Measurements from ENCODE around the gene GTF3C1.
A peak's percentile ranks its signal among the peaks of the same experiment; 100 is the strongest.

The GTF3C1 gene

GRCh38 chr16:27428026-27428785 lies 121.5 kb downstream of the GTF3C1 start:
- Mint-ChIP-seq H3K4me1 (peaks cover 72 to 99% of the 10 kb centered on the region in 2 donors), H3K36me3 (peaks cover 75 to 90% of the 10 kb centered on the region in 2 donors), H3K4me3 (peak overlapping the region; percentile 25 to 41), H3K27ac (peak overlapping the region; percentile 79), H3K9me3 (no peaks in the 10 kb centered on the region), H3K27me3 (no peaks in the 10 kb centered on the region)
- no peak for ATAC-seq (replicated peaks)
- DNase-seq = no peak

GRCh38 chr16:27427538-27427937 lies 122.2 kb downstream of the GTF3C1 start:
- H3K27me3 Mint-ChIP-seq = no peaks in the 10 kb centered on the region
- ATAC-seq (replicated peaks) (no peak), DNase-seq (no peak)
- peak overlapping the region; percentile 95 for H3K27ac Mint-ChIP-seq
- H3K4me1 Mint-ChIP-seq = peaks cover 65 to 93% of the 10 kb centered on the region in 2 donors
- H3K9me3 Mint-ChIP-seq = no peaks in the 10 kb centered on the region
- H3K36me3 Mint-ChIP-seq = peaks cover 73 to 89% of the 10 kb centered on the region in 2 donors
- peak overlapping the region; percentile 23 to 55 for H3K4me3 Mint-ChIP-seq

- Mint-ChIP-seq H3K27ac (peak overlapping the region; percentile 95), H3K4me3 (peak overlapping the region; percentile 37 to 55), H3K4me1 (peaks cover 59 to 90% of the 10 kb centered on the region in 2 donors), H3K9me3 (peaks cover 4 to 5% of the 10 kb centered on the region in 2 donors), H3K36me3 (peaks cover 73 to 89% of the 10 kb centered on the region in 2 donors), H3K27me3 (no peaks in the 10 kb centered on the region)
- peak; percentile 77 for DNase-seq
- ATAC-seq (replicated peaks) = peak; percentile 82 to 87
These were observed 123.0 kb downstream of the GTF3C1 start for GRCh38 chr16:27426423-27427408.

GRCh38 chr16:27425961-27426360 lies 123.8 kb downstream of the GTF3C1 start:
- DNase-seq (no peak), ATAC-seq (replicated peaks) (no peak)
- Mint-ChIP-seq H3K27ac (peak overlapping the region; percentile 95), H3K36me3 (peaks cover 72 to 87% of the 10 kb centered on the region in 2 donors), H3K27me3 (no peaks in the 10 kb centered on the region), H3K4me3 (peak overlapping the region in 1 of 2 donors; percentile 37), H3K4me1 (peaks cover 56 to 83% of the 10 kb centered on the region in 2 donors), H3K9me3 (peaks cover 5 to 6% of the 10 kb centered on the region in 2 donors)

- Mint-ChIP-seq H3K27me3 (no peaks in the 10 kb centered on the region), H3K27ac (peak overlapping the region; percentile 95), H3K4me3 (peak overlapping the region; percentile 12 to 45), H3K36me3 (peaks cover 70 to 86% of the 10 kb centered on the region in 2 donors), H3K9me3 (peaks cover 9% of the 10 kb centered on the region in 2 donors), H3K4me1 (peaks cover 52 to 79% of the 10 kb centered on the region in 2 donors)
- no peak for DNase-seq
- no peak for ATAC-seq (replicated peaks)
These were observed 124.8 kb downstream of the GTF3C1 start for GRCh38 chr16:27424772-27425498.

GRCh38 chr16:27421961-27422740 lies 127.6 kb downstream of the GTF3C1 start:
- Mint-ChIP-seq H3K4me3 (peak overlapping the region; percentile 5 to 34), H3K36me3 (peaks cover 72 to 79% of the 10 kb centered on the region in 2 donors), H3K4me1 (peaks cover 38 to 61% of the 10 kb centered on the region in 2 donors), H3K9me3 (peaks cover 9 to 10% of the 10 kb centered on the region in 2 donors), H3K27ac (peak overlapping the region; percentile 42), H3K27me3 (no peaks in the 10 kb centered on the region)
- DNase-seq = no peak
- no peak for ATAC-seq (replicated peaks)

- Mint-ChIP-seq H3K9me3 (peaks cover 11 to 15% of the 10 kb centered on the region in 2 donors), H3K27me3 (no peaks in the 10 kb centered on the region), H3K4me3 (no peak overlapping the region), H3K4me1 (peaks cover 36 to 66% of the 10 kb centered on the region in 2 donors), H3K36me3 (peaks cover 66 to 80% of the 10 kb centered on the region in 2 donors), H3K27ac (peak overlapping the region; percentile 85)
- ATAC-seq (replicated peaks) (peak in 1 of 2 donors; percentile 31), DNase-seq (no peak)
These were observed 132.6 kb downstream of the GTF3C1 start for GRCh38 chr16:27417047-27417671.

- peak overlapping the region in 1 of 2 donors; percentile 29 for H3K4me3 Mint-ChIP-seq
These were observed 134.8 kb downstream of the GTF3C1 start for GRCh38 chr16:27414788-27415431.

GRCh38 chr16:27413956-27414355 lies 135.8 kb downstream of the GTF3C1 start:
- peaks cover 8 to 14% of the 10 kb centered on the region in 2 donors for H3K9me3 Mint-ChIP-seq
- H3K4me1 Mint-ChIP-seq = peaks cover 38 to 70% of the 10 kb centered on the region in 2 donors
- H3K36me3 Mint-ChIP-seq = peaks cover 58 to 81% of the 10 kb centered on the region in 2 donors
- ATAC-seq (replicated peaks) (no peak), DNase-seq (no peak)
- H3K27me3 Mint-ChIP-seq = no peaks in the 10 kb centered on the region
- H3K4me3 Mint-ChIP-seq = peak overlapping the region; percentile 60 to 66
- H3K27ac Mint-ChIP-seq = peak overlapping the region; percentile 42

More at GRCh38 chr16:27414788-27415431, 134.8 kb downstream of the GTF3C1 start:
- Mint-ChIP-seq H3K36me3 (peaks cover 65 to 83% of the 10 kb centered on the region in 2 donors), H3K4me1 (peaks cover 41 to 76% of the 10 kb centered on the region in 2 donors), H3K9me3 (peaks cover 10 to 14% of the 10 kb centered on the region in 2 donors), H3K27me3 (no peaks in the 10 kb centered on the region), H3K27ac (no peak overlapping the region)
- ATAC-seq (replicated peaks) (no peak), DNase-seq (no peak)

- Mint-ChIP-seq H3K27ac (no peak overlapping the region), H3K36me3 (peaks cover 60 to 87% of the 10 kb centered on the region in 2 donors), H3K4me3 (peak overlapping the region; percentile 26 to 50), H3K9me3 (peaks cover 8% of the 10 kb centered on the region in 2 donors), H3K27me3 (no peaks in the 10 kb centered on the region), H3K4me1 (peaks cover 61 to 84% of the 10 kb centered on the region in 2 donors)
- DNase-seq (no peak), ATAC-seq (replicated peaks) (no peak)
These were observed 139.0 kb downstream of the GTF3C1 start for GRCh38 chr16:27410761-27411160.
